Stomach smooth muscle (tissue), 2 donors: Measurements from ENCODE around the gene AP3S2.

Source experiments
- H3K27ac ChIP-seq: one replicate; pipeline ENCODE4 v1.7.0; 2013; ENCODE audit warnings: mild to moderate bottlenecking, low read length, inconsistent platforms
- H3K27me3 ChIP-seq, 2 donors: one replicate each; pipeline ENCODE4 v1.7.0; 2013; ENCODE audit warnings: low read length in 2 of 2; ENCODE audit not compliant: insufficient read depth in 2 of 2, control insufficient read depth in 1 of 2
- H3K36me3 ChIP-seq, 2 donors: one replicate each; pipeline ENCODE4 v1.7.0; 2013; ENCODE audit warnings: low read length in 2 of 2; ENCODE audit not compliant: control insufficient read depth in 2 of 2, insufficient read depth in 2 of 2
- H3K4me1 ChIP-seq: one replicate; pipeline ENCODE4 v1.7.0; 2013; ENCODE audit warnings: low read length; ENCODE audit not compliant: control insufficient read depth, insufficient read depth
- H3K4me3 ChIP-seq, 2 donors: one replicate each; pipeline ENCODE4 v1.7.0; 2013; ENCODE audit warnings: low read length in 2 of 2
- H3K9ac ChIP-seq, 2 donors: one replicate each; pipeline ENCODE4 v1.7.0; 2013; ENCODE audit warnings: low read length in 2 of 2, mild to moderate bottlenecking in 1 of 2
- H3K9me3 ChIP-seq, 2 donors: one replicate each; pipeline ENCODE4 v1.7.0; 2013; ENCODE audit warnings: low read length in 2 of 2; ENCODE audit not compliant: control insufficient read depth in 2 of 2
- donor health status: healthy.
- donor health status: Pancreatic carcinoma.

AP3S2 gene

DNA sequence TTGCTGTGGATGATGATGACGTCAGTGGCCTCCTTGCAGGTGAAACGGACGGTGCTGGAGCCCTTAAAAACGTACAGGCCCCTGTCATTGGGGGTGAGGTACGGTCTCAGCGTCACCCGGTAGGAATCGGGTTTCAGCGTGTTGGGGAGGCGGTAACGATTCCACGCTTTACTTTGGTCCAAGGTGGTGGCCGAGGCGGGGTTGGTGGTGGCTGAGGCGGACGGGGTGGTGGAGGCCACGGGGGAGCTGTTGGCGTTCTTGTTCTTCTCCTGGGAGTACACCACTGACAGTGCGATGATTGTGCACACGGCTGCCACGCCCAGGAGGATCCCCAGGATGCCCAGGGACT lies 87.6 kb downstream of the AP3S2 start:
- Histone ChIP-seq H3K9me3 (no peaks in the 10 kb centered on the region), H3K9ac (no peak overlapping the region), H3K27me3 (no peaks in the 10 kb centered on the region), H3K4me3 (no peak overlapping the region), H3K4me1 (no peaks in the 10 kb centered on the region), H3K36me3 (no peaks in the 10 kb centered on the region), H3K27ac (no peak overlapping the region)

DNA sequence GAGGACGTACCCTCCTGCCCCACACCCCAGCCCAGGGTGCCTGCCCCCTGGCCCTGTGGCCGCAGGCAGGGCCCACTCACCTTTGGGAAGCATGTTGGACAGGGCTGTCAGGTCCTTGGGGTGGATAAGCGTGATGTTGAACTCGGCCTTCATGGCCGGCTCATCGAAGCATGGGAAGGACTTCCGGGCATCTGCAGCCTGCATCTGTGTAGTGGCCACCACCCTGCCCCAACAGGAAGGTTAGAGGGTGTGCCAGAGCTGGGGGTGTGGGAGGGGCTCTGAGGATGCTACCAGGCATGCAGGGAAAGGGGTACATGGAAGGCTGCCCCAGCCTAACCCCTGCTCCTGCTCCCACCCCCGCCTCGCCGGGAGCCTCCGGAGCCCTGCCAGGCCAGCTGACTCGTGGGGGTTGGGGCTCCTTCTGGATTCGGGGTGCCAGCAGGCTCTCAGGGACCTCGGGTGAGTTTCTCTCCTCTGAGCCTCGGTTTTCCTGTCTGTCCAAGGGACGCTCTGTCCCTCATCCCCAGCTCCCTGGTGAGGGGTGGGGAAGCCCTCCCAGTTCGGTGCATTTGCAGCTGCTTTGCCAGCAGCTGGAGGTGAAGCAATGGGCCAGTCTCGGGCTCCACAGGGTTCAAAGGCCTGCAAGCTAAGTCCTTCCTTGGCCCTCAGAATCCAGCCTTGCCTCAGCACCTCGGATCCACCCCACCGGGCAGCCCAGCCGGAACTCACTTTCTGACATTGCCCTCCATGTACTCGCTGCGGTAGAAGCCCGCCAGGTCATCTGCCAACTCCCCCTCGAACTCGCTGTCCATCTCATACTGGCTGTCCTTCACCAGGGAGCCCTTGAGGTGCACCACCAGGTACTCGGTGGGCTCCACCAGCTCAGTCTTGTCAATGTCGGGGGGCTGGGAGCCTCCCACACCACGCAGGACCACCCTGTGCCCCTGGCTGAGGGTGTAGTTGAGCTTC lies 88.3 kb downstream of the AP3S2 start:
- H3K36me3 ChIP-seq: no peaks in the 10 kb centered on the region
- no peaks in the 10 kb centered on the region for H3K27me3 ChIP-seq
- no peak overlapping the region for H3K9ac ChIP-seq
- no peak overlapping the region for H3K4me3 ChIP-seq
- no peaks in the 10 kb centered on the region for H3K9me3 ChIP-seq
- H3K27ac ChIP-seq: no peak overlapping the region
- no peaks in the 10 kb centered on the region for H3K4me1 ChIP-seq

DNA sequence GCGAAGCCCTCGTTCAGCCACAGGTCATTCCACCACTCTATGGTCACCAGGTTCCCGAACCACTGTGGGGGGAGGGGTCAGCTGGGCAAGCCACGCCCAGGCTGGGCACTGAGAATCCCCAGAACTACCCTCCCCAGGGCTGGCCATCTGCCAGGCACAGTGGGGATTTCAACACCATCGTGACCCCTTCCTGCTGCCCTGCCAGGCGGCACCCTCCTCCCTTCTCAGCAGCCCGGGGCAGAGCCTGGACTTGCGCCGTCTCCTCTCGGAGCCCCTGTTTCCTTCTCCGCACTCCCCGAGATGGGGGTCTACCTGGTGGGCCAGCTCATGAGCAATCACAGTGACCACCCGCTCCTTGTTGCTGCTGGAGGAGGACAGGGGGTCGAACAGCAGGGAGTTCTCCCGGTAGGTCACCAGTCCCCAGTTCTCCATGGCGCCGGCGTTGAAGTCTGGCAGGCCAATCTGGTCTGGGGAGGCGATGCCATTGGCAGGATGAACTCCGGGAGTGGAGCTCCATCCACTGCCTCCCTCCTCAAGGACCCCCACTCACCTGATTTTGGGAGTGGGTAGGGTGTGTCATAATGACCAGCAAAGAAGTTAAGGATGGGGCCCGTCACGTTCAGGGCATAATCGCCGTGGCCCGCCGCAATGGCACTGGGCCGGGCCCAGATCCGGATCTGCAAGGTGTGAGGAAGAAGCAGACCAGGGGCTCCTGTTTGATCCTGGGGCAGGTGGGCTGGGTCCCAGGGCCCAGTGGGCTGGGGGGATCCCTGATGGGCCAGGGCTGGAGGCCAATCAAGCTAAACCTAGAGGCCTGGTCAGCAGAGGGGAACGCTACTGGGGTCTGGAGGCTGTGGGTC lies 89.6 kb downstream of the AP3S2 start:
- Histone ChIP-seq H3K27ac (no peak overlapping the region), H3K4me3 (no peak overlapping the region), H3K9me3 (no peaks in the 10 kb centered on the region), H3K36me3 (no peaks in the 10 kb centered on the region), H3K9ac (no peak overlapping the region), H3K4me1 (no peaks in the 10 kb centered on the region), H3K27me3 (peaks cover 0 to 2% of the 10 kb centered on the region in 2 donors)

DNA sequence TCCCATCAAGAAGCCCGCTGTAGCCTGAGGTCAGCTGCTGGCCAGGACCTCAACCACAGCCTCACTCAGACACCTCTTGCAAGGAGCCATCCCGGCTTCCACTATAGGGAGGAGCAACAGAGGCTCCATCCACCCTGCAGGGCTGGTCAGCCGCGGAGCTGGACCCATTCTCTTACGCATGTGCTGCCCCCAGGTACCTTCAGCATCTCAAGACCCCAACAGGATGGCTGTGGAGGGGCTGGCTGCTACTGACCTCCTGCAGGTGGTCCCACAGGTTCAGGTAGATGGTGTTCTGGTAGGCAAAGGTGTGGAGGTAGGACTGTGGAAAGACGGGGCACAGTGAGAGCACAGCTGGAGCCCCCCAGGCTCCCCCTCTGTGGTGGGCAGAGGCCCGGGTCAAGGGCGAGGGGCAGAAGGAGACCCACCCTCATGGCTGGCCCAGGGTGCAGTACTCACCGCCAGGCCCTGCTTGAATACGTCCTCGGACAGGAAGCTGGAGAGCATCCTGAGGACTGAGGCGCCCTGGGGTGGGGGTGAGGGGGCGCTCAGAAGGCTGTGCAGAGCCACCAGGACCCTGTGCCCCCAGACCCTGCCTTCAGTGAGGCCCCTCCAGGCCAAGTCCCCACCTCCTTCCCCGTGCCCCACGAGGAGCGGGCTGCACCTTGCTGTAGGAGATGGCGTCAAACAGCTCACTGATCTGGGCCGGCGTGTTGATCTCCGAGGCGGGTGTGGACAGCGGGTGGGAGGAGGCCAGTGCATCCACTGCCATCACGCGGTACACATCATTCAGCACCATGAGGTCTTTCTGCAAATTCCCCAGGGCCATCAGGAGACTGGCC lies 90.6 kb downstream of the AP3S2 start:
- no peaks in the 10 kb centered on the region for H3K9me3 ChIP-seq
- H3K27ac ChIP-seq: no peak overlapping the region
- no peaks in the 10 kb centered on the region for H3K4me1 ChIP-seq
- H3K9ac ChIP-seq: no peak overlapping the region
- peaks cover 0 to 3% of the 10 kb centered on the region in 2 donors for H3K27me3 ChIP-seq
- no peaks in the 10 kb centered on the region for H3K36me3 ChIP-seq
- no peak overlapping the region for H3K4me3 ChIP-seq

DNA sequence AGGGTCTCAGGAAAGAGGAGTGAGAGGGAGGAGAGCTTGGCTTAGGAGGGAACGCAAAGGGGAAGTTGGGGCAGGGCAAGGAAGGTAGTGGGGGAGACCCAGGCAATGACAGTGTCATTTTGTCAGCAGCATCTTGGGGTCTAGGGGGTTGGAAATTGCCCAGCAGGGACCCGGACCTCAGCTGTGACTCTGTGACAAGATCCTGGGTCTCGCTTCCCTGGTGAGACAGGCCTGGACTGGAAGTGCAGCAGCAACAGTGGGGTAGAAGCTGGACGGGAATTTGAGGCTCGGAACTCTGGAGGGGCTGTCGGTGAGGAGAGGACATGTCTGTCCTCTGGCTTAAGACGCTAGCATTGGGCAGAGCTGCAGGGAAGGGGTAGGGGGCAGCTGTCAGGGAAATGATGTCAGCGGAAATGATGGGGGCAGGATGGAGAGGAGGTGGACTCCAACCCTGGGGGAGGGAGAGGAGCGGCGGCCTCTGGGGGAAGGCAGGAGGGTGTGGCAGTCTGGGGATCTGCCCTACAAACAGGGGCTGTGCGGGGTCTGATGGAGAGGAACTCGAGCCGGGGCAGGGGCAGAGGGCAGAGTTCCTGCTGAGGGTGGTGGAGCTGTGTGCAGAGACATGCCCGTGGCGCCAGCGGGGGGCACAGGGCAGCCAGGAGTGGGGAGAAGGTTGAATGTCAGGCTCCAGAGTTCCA lies 91.4 kb downstream of the AP3S2 start:
- Histone ChIP-seq H3K4me1 (no peaks in the 10 kb centered on the region), H3K9me3 (no peaks in the 10 kb centered on the region), H3K4me3 (no peak overlapping the region), H3K27me3 (peaks cover 0 to 3% of the 10 kb centered on the region in 2 donors), H3K9ac (no peak overlapping the region), H3K27ac (no peak overlapping the region), H3K36me3 (no peaks in the 10 kb centered on the region)

DNA sequence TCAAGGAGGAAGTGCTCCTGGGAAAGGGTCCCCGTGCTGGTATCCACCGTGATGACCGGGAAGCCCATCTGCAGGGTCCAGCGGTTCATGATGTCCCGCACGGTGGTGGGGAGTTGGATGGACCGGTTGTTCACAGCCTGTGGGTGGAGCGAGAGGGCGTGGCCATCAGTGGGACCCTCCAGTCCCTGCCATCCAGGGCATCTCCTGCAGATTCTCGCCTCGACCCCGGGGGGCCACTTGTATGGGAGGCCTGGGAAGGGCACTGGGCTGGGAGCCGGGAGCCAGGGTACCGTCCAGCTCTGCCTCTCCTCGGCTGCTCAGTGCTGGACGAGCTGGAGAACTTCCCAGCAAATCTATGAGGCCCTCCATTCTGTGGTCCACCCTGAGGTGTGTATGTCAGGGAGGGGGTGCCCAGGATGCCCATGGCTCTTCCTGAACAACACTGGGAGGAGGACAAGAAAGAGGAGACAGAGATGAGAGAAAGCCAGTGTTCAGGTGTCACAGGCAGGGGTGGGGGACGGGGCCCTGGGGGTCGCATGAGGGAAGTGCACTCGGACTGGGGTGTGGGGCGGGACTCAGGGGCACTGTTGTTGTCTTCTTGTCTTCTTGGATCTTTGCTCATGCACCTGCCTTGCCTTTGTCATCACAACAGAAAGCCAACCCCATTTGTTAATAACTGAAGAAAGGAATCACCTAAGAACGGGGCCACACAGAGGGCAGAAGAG lies 92.2 kb downstream of the AP3S2 start:
- H3K4me3 ChIP-seq: no peak overlapping the region

DNA sequence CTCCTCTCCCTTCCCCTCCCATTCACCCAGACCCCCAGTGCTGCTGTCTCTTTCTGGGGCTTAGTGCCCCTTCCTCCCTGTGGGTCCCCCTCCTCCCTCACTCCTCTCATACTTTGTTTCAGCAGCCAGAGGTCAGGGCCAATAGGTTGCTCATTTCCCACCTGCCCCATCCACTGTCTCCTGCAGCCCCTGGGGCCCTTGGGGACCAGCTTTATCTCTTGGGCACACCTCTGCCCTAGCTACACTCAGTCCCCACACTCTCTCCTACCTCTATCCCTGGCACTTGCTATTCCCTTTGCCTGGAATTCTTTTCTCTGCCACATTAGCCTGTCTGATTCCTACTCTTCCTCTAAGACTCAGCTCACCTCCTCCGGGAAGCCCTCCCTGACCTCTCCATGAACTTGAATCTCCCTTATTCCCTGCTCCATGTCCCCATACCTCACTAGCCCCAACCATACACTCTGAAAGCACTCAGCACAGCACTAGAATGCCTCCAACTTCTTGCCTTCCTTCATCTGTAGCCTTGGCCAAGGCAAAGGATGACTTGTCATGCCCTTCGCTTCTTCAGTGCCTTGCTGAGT lies 93.8 kb downstream of the AP3S2 start:
- no peak overlapping the region for H3K4me3 ChIP-seq
- H3K36me3 ChIP-seq: no peaks in the 10 kb centered on the region

More for the DNA sequence above, 92.2 kb downstream of the AP3S2 start:
- no peaks in the 10 kb centered on the region for H3K4me1 ChIP-seq
- no peak overlapping the region for H3K27ac ChIP-seq
- H3K27me3 ChIP-seq: peaks cover 0 to 3% of the 10 kb centered on the region in 2 donors
- H3K9me3 ChIP-seq: peaks cover 0 to 3% of the 10 kb centered on the region in 2 donors
- H3K36me3 ChIP-seq: no peaks in the 10 kb centered on the region
- no peak overlapping the region for H3K9ac ChIP-seq

DNA sequence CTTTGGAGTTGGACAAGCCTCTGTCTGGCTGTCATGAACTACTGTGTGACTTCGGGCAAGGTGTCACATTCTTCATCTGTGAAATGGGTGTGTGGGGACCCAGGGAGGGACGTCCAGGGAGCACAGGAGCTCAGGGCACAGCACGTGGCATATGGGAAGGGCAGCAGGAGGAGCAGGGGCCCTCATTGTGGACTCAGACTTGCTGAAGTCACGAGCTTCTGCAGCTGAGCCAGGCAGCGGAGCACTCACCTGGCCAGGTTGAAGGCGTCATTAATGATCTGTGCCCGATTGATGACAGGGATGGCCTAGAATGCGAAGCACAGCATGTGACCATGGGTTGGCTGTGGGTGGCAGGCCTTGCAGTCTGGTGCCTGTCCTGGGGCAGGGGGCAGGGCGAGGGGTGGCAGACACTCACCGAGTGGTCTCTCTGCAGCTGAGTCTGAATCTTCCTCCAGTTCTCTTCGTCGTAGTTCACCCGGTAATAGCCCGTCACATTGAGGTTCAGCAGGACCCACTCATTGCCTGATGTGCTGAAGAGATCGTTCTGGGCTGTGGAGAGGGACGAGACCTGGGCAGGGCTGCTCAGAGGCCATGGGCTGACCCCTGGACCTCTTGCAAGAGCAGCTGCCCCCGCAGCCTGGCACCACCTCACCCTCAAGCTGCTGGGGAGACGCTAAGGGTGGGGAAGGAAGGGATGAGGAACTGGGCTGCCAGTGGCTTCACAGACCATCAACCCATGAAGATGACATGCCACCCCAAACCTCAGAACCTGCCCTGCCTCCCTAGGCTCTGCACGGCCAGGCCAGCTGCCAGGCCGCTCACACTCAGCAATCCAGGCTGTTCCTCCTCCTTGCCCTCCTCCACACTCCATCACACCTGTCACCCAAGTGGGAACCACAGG lies 94.5 kb downstream of the AP3S2 start:
- peaks cover 0 to 6% of the 10 kb centered on the region in 2 donors for H3K9me3 ChIP-seq
- no peaks in the 10 kb centered on the region for H3K36me3 ChIP-seq
- no peak overlapping the region for H3K4me3 ChIP-seq
- H3K4me1 ChIP-seq: no peaks in the 10 kb centered on the region
- H3K27ac ChIP-seq: no peak overlapping the region
- H3K27me3 ChIP-seq: peaks cover 0 to 3% of the 10 kb centered on the region in 2 donors
- H3K9ac ChIP-seq: no peak overlapping the region

More for the DNA sequence above, 93.8 kb downstream of the AP3S2 start:
- Histone ChIP-seq H3K27me3 (peaks cover 0 to 3% of the 10 kb centered on the region in 2 donors), H3K4me1 (no peaks in the 10 kb centered on the region), H3K27ac (no peak overlapping the region), H3K9ac (no peak overlapping the region), H3K9me3 (peaks cover 0 to 6% of the 10 kb centered on the region in 2 donors)
